Esophagus muscularis mucosa (tissue), 4 donors: ENCODE data around the gene DAZAP2. TPM values are rescaled to one million over a fixed set of nuclear protein-coding genes. Genes with fewer than 3 reads are reported as not detected.

ENCODE experiments used
- DNase-seq: peaks from one replicate; pipeline ENCODE4 v3.0.0-alpha.2; 2017; ENCODE audit errors: extremely low spot score
- H3K27ac ChIP-seq, 4 donors: fragments of 200-600 bp; sonication (generic); replicated peaks in 1 of 4; 1 replicate in 3 of 4; 2 replicates in 1 of 4; pipeline ENCODE4 v1.5.1; 2016 to 2019; ENCODE audit warnings: mild to moderate bottlenecking in 1 of 4
- H3K27me3 ChIP-seq, 4 donors: fragments of 200-600 bp; sonication (generic); one replicate each; pipeline versions ENCODE4 v1.5.1 to v1.6.0; 2016 to 2019
- H3K36me3 ChIP-seq, 4 donors: fragments of 200-600 bp; sonication (generic); one replicate each; pipeline ENCODE4 v1.5.1; 2016 to 2019
- H3K4me1 ChIP-seq, 4 donors: fragments of 200-600 bp; sonication (generic); one replicate each; pipeline ENCODE4 v1.5.1; 2016 to 2019
- H3K4me3 ChIP-seq, 4 donors: fragments of 200-600 bp; sonication (generic); 1 replicate in 2 of 4; 2 replicates in 2 of 4; pipeline ENCODE4 v1.5.1; 2016 to 2019; ENCODE audit warnings: mild to moderate bottlenecking in 4 of 4, moderate library complexity in 1 of 4
- H3K9me3 ChIP-seq, 4 donors: fragments of 200-600 bp; sonication (generic); 1 replicate in 3 of 4; 2 replicates in 1 of 4; pipeline ENCODE4 v1.5.1; 2016 to 2019
- CTCF ChIP-seq, 3 experiments: fragments of 200-600 bp in 2 of 3; fragments of 450-650 bp in 1 of 3; sonication (generic) in 2 of 3; IDR thresholded peaks; one replicate each; pipeline ENCODE4 v1.5.1; 2017 to 2019; ENCODE audit warnings: antibody characterized with exemption in 3 of 3, mild to moderate bottlenecking in 2 of 3, moderate library complexity in 1 of 3
- EP300 ChIP-seq: sonication (generic); formaldehyde crosslinking; IDR thresholded peaks from one replicate; pipeline ENCODE4 v1.6.1; 2017; ENCODE audit warnings: antibody characterized with exemption
- POLR2A ChIP-seq: fragments of 450-650 bp; IDR thresholded peaks from one replicate; pipeline ENCODE4 v1.6.1; 2017; ENCODE audit warnings: antibody characterized with exemption, moderate library complexity, mild to moderate bottlenecking, low read depth
- POLR2AphosphoS5 ChIP-seq, 2 donors: sonication (generic); formaldehyde crosslinking; IDR thresholded peaks; one replicate each; pipeline ENCODE4 v1.6.1; 2017; ENCODE audit warnings: antibody characterized with exemption in 2 of 2
- WGBS: methylation state at CpG from one replicate; pipeline ENCODE4 v1.1.5; 2018; 5-methylcytosine and 5-hydroxymethylcytosine counted together
- intact Hi-C: fragments of 100-400 bp; cut with DNase I; formaldehyde crosslinking; loops from one replicate; pipeline ENCODE4 v1.15.1; 2023
- total RNA-seq, 4 donors: library from RNA; depleted of rRNA; stranded (reverse); fragments of >200 nt; gene quantifications; one replicate each; pipeline versions ENCODE4 v1.1.0 to v1.2.1, GENCODE V29; 2016

Gene DAZAP2
- total RNA-seq, 4 donors from 2014 or later, result 247 to 451 (median 356) TPM

- no peak for DNase-seq
- WGBS, result 93% methylated on average over 5 of the region's 5 CpGs
- Histone ChIP-seq H3K36me3 (peaks cover 31 to 71% (median 41%) of the 10 kb centered on the region in 4 donors), H3K4me3 (no peak overlapping the region), H3K4me1 (no peaks in the 10 kb centered on the region), H3K27me3 (no peaks in the 10 kb centered on the region), H3K9me3 (no peaks in the 10 kb centered on the region), H3K27ac (no peak overlapping the region)
- TF ChIP-seq POLR2A, result no peak
- TF ChIP-seq POLR2AphosphoS5 (IDR thresholded peaks at IDR 0.05), result no peak
- TF ChIP-seq CTCF (IDR thresholded peaks at IDR 0.05), result no peak
- TF ChIP-seq EP300, result no peak
- intact Hi-C loops, result no loop called here
Observed at GRCh38 chr12:51192284-51192671, 46.3 kb upstream of the DAZAP2 start.

GRCh38 chr12:51195841-51196240 lies 42.8 kb upstream of the DAZAP2 start:
- Histone ChIP-seq H3K4me1 (no peaks in the 10 kb centered on the region), H3K4me3 (no peak overlapping the region), H3K9me3 (no peaks in the 10 kb centered on the region), H3K27ac (no peak overlapping the region), H3K36me3 (peaks cover 23 to 80% (median 41%) of the 10 kb centered on the region in 4 donors), H3K27me3 (no peaks in the 10 kb centered on the region)
- intact Hi-C loops, result no loop called here
- TF ChIP-seq POLR2A (no peak), POLR2AphosphoS5 (IDR thresholded peaks at IDR 0.05) (no peak), EP300 (no peak), CTCF (IDR thresholded peaks at IDR 0.05) (no peak)
- WGBS, result 92% methylated on average over 6 of the region's 7 CpGs
- no peak for DNase-seq

- Histone ChIP-seq H3K9me3 (no peaks in the 10 kb centered on the region), H3K27me3 (no peaks in the 10 kb centered on the region), H3K27ac (no peak overlapping the region), H3K4me1 (no peaks in the 10 kb centered on the region), H3K4me3 (no peak overlapping the region), H3K36me3 (peaks cover 16 to 73% (median 36%) of the 10 kb centered on the region in 4 donors)
- intact Hi-C loops, result no loop called here
- DNase-seq, result no peak
- 87% methylated on average over 9 of the region's 9 CpGs for WGBS
- no peak for TF ChIP-seq POLR2A
- no peak for TF ChIP-seq POLR2AphosphoS5 (IDR thresholded peaks at IDR 0.05)
- no peak for TF ChIP-seq EP300
- TF ChIP-seq CTCF (IDR thresholded peaks at IDR 0.05), result no peak
Observed at GRCh38 chr12:51196547-51196946, 42.1 kb upstream of the DAZAP2 start.

- Histone ChIP-seq H3K4me1 (no peaks in the 10 kb centered on the region), H3K27ac (no peak overlapping the region), H3K9me3 (no peaks in the 10 kb centered on the region), H3K36me3 (peaks cover 5 to 63% (median 29%) of the 10 kb centered on the region in 4 donors), H3K27me3 (no peaks in the 10 kb centered on the region), H3K4me3 (no peak overlapping the region)
- TF ChIP-seq CTCF (IDR thresholded peaks at IDR 0.05), result no peak
- no peak for TF ChIP-seq POLR2AphosphoS5 (IDR thresholded peaks at IDR 0.05)
- no peak for TF ChIP-seq EP300
- TF ChIP-seq POLR2A, result no peak
- no peak for DNase-seq
- intact Hi-C loops, result no loop called here
- WGBS, result 90% methylated on average over 34 of the region's 38 CpGs
Observed at GRCh38 chr12:51197736-51198567, 40.7 kb upstream of the DAZAP2 start.
